Measurements from ENCODE around the gene ANXA7.
"Not testable (repeated sequence)": the region's sequence is repeated elsewhere in the genome, so short reads cannot be mapped to it uniquely, and the experiment has no call there.

The ANXA7 gene

GRCh38 chr10:73408061-73408460 lies 5.8 kb downstream of the ANXA7 start:
- DNase-seq (ENCODE audit: low read depth in 2 of 2): no peak

GRCh38 chr10:73407495-73407894 lies 6.4 kb downstream of the ANXA7 start:
- DNase-seq (ENCODE audit: low read depth in 2 of 2): no peak

DNA sequence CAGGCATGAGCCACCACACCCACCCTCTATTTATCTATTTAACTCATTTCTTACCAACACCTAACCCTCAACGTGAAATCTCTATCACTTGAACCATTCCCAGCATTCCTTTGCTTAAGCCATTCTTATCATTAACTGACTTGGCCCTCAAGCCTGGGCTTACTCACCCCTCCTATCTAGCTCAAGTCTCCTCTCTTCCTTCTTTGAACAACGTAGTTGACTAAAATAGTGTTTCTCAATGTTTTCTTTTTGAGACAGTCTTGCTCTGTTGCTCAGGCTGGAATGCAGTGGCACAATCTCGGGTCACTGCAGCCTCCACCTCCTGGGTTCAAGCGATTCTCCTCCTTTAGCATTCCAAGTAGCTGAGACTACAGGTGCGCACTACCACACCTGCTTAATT lies 7.0 kb downstream of the ANXA7 start:
- no peak for DNase-seq (ENCODE audit: low read depth in 2 of 2)

- DNase-seq (ENCODE audit: low read depth in 2 of 2): no peak
Measured at GRCh38 chr10:73405556-73405955, 8.3 kb downstream of the ANXA7 start.

- no peak for DNase-seq (ENCODE audit: low read depth in 2 of 2)
Measured at GRCh38 chr10:73404690-73405089, 9.2 kb downstream of the ANXA7 start.

DNA sequence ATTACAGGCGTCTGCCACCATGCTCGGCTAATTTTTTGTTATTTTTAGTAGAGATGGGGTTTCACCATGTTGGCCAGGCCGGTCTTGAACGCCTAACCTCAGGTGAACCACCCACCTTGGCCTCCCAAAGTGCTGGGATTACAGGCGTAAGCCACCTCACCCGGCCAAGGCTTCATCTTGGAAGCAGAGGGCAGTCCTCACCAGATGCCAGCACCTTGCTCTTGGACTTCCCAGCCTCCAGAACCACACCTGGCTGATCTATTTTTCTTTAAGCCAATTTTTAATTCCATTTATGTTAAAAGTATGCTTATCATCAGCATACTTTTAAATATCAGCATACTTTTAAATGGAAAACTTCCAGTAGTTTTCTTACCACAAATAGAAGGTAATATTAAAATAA lies 12.2 kb downstream of the ANXA7 start:
- no peak for DNase-seq (ENCODE audit: low read depth in 2 of 2)

- no peak for DNase-seq (ENCODE audit: low read depth in 2 of 2)
Measured at GRCh38 chr10:73399063-73399462, 14.8 kb downstream of the ANXA7 start.

DNA sequence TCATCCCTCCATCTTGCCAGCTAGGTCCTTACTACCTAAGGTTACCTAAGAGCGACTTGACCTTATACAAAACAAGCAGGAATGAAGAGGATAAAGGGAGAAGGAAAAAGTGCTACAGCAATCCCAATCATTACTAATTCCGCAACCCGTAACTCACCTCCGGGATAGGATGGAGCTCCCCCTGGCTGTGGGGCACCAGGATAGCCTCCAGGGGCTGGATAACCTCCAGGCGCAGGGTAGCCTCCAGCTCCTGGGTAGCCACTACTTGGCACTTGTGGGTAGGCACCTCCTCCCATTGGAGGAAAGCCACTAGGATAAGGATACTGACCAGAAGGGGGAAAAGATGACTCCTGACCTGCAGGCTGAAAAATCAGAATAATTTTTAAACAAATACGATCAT lies 15.8 kb downstream of the ANXA7 start:
- no peak for DNase-seq (ENCODE audit: low read depth in 2 of 2)

GRCh38 chr10:73394325-73394724 lies 19.5 kb downstream of the ANXA7 start:
- not testable (repeated sequence) for DNase-seq (ENCODE audit: low read depth in 2 of 2)

- DNase-seq (ENCODE audit: low read depth in 2 of 2): no peak
Measured at GRCh38 chr10:73388228-73388627, 25.6 kb downstream of the ANXA7 start.

- no peak for DNase-seq (ENCODE audit: low read depth in 2 of 2)
Measured at GRCh38 chr10:73386583-73386982, 27.3 kb downstream of the ANXA7 start.

GRCh38 chr10:73379064-73379748 lies 34.7 kb downstream of the ANXA7 start:
- no peak for DNase-seq (ENCODE audit: low read depth in 2 of 2)

DNA sequence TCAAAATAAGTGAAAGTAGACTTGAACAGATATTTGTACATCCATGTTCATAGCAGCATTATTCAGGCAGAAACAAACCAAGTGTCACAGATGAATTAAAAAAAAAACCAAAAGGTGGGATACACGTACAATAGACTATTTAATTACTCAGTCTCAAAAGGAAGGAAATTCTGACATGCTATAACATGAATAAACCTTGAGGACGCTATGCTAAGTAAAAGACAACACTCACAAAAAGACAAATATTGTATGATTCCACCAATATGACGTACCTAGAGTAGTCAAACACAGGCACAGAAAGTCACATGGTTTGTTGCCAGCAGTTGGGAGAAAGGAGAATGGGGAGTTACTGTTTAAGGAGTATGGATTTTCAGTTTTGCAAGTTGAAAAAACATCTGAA lies 37.2 kb downstream of the ANXA7 start:
- DNase-seq (ENCODE audit: low read depth in 2 of 2): no peak

GRCh38 chr10:73368238-73368637 lies 45.6 kb downstream of the ANXA7 start:
- peak in 1 of 2 experiments; percentile 5 for DNase-seq (ENCODE audit: low read depth in 2 of 2)

DNA sequence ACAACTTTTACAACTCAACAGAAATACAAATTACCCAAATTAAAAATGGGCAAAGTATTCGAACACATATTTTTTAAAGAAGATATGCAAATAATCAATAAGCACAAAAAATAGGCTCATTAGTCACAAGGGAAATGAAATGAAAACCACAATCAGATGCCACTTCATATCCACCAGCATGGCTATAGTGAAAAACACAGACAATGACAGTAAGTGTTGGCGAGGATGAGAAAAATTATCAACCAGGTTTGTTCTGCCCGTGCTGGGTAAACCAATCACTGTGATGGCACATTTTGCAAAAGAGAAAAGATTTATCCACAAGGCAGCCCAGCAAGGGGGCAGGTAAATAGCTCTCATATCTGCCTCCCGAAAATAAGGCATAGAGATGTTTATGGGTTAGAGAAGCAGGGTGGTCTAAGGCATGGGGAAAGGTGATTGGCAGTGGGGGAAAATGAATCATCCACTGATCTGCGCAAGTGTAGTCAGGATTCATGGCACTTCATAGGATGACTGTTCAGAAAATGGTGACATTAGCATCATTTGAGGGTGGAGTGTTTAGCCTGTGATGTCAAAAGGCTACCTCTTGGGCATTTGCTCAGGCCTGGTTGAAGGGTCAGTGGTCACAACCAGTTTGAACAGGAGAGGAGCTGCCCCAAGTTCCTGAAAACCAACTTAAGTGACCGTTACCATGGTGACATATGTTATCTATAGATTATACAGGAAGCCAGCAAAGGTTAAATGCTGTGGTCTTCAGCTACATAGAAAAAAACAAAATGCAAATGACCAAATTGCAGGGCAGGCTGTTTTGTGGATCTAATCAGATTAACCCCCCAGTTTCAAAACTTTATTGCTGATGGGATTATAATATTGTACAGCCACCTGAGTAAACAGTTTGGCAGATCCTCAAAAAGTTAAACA lies 47.2 kb downstream of the ANXA7 start:
- DNase-seq (ENCODE audit: low read depth in 2 of 2): no peak

DNA sequence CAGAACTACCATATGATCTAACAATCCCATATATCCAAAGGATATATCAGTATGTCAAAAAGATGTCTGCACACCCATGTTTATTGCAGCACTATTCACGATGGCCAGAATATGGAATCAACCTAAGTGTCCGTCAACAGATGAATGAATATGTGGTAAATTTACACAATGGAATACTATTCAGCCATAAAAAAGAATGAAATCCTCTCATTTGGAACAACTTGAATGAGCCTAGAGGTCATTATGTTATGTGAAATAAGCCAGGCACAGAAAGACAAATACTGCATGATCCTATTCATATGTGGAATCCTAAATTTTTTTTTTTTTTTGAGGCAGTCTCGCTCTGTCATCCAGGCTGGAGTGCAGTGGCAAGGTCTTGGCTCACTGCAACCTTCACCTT lies 48.9 kb downstream of the ANXA7 start:
- DNase-seq (ENCODE audit: low read depth in 2 of 2): no peak

DNA sequence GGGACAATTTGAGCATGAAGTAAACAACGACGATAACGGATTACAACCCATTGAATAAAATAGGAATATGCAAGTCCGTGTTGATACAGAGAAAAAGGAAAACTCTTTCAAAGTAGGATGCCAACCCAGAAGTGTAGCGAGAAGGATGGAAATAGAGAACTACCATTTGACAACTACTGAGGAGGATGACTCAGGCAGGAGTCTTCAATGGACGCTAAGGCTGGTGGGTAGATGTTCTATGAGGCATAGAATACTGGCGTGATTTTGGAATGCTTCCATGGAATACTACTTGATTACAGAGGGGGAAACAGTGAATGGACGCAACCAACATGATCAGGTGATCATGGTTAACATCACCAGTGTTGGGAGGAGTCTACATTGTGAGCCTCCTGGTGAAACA lies 54.4 kb downstream of the ANXA7 start:
- no peak for DNase-seq (ENCODE audit: low read depth in 2 of 2)

GRCh38 chr10:73358331-73359279 lies 55.3 kb downstream of the ANXA7 start, which contains the start of gene CFAP70:
CFAP70 (minus strand) TSS chr10:73358864; CDS start chr10:73354796, 4,068 bp downstream.
- DNase-seq (ENCODE audit: low read depth in 2 of 2): peak; percentile 82 to 87

DNA sequence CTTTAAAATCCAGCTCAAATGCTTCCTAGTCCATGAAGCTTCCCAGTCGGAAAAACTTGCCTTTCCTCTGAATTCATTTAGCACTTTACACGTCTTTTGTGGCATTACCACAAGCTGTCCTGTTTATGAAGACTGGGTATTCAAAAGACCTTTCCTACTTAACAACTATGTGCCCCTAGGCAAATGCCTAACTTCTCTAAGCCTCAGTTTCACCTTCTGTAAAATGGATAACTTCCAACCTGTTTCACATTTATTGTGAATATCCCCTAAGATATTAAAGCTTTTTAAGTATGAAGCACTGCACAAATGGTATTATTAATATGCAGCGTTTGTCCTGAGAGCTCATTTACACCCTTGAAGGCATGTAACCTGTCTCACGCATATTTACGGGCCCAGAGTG lies 56.0 kb downstream of the ANXA7 start:
- DNase-seq (ENCODE audit: low read depth in 2 of 2): no peak

DNA sequence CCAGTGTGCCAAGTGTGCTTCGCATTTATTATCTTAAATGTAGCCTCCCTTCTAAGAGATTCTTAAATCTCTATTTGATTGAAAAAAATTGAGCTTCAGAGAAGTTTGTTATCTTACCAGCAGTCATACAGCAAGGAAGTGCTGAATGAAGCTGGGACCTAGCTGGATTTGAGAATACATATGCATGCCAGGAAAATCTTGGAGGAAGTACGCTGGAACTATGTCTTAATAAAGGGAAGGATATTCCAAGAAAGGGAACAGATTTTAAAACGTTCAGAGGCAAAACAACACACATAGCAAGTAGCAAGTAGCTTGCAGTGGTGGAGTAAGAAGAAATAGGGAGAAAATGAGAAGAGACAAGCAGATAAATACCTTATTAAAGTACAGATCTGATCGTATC lies 56.7 kb downstream of the ANXA7 start:
- DNase-seq (ENCODE audit: low read depth in 2 of 2): no peak

- no peak for DNase-seq (ENCODE audit: low read depth in 2 of 2)
Measured at GRCh38 chr10:73344269-73344668, 69.6 kb downstream of the ANXA7 start.

DNA sequence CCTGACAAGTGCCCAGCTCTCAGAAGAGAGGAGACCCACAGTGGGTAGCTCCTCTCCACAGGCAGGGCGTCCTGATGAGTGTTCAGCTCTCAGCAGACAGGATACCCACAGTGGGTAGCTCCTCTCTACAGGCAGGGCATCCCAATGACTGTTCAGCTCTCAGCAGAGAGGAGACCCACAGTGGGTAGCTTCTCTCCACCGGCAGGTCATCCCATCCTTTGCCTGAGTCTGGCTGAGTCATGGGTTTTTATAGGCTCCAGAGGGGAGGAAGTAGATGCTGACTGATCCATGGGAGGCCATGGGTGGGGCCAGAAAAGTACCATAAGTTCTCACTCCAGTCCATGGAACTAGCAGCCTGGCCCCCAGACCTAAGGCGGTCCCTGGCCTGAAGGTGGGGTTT lies 73.7 kb downstream of the ANXA7 start:
- no peak for DNase-seq (ENCODE audit: low read depth in 2 of 2)

Data from stimulated activated CD4-positive, alpha-beta T cell treated with anti-CD3 and anti-CD28 coated beads, Interleukin-12 subunit alpha, Interleukin-12 subunit beta, amount 100 ng/mL, for 24 hours (primary cell).